ENCODE measurements around the gene TNFRSF8. TPM values are rescaled to one million over a fixed set of nuclear protein-coding genes. Genes with fewer than 3 reads are reported as not detected.

Gene TNFRSF8
- total RNA-seq, 3 donors from 2014 or later, result 0.31 to 0.51 TPM; not detected in 1

DNA sequence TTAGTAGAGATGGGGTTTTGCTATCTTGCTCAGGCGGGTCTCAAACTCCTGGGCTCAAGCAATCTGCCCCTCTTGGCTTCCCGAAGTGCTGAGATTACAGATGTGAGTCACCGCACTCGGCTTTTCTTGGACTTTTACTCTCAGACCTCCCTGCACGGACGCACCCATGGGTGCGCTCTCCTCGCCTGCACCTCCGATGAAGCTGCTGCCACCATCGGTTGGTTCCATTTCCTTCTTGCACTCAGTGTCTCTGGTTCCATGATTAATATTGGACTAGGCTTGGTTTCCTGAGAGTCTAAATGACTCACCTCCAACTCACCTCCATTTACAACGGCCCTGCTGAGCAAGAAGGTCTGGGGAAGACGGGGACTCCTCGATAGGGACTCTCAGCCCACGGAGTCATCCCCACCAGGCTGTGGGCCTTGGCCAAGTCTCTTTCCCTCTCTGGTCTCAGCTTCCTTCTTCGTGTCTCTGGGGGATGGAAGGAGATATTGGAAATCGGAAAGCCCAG, 6.7 kb upstream of the TNFRSF8 start:
- Histone ChIP-seq H3K4me3 (no peak overlapping the region), H3K36me3 (ENCODE audit: low read depth) (no peaks in the 10 kb centered on the region), H3K9me3 (no peaks in the 10 kb centered on the region), H3K4me1 (ENCODE audit: low read depth) (no peaks in the 10 kb centered on the region)
- no peak for ATAC-seq
- DNase-seq, result no peak
- intact Hi-C loops (cut with DNase I, micrococcal nuclease), result no loop called here
- TF ChIP-seq, protein P1, sequence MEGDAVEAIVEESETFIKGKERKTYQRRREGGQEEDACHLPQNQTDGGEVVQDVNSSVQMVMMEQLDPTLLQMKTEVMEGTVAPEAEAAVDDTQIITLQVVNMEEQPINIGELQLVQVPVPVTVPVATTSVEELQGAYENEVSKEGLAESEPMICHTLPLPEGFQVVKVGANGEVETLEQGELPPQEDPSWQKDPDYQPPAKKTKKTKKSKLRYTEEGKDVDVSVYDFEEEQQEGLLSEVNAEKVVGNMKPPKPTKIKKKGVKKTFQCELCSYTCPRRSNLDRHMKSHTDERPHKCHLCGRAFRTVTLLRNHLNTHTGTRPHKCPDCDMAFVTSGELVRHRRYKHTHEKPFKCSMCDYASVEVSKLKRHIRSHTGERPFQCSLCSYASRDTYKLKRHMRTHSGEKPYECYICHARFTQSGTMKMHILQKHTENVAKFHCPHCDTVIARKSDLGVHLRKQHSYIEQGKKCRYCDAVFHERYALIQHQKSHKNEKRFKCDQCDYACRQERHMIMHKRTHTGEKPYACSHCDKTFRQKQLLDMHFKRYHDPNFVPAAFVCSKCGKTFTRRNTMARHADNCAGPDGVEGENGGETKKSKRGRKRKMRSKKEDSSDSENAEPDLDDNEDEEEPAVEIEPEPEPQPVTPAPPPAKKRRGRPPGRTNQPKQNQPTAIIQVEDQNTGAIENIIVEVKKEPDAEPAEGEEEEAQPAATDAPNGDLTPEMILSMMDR (IDR thresholded peaks at IDR 0.05), result no peak

DNA sequence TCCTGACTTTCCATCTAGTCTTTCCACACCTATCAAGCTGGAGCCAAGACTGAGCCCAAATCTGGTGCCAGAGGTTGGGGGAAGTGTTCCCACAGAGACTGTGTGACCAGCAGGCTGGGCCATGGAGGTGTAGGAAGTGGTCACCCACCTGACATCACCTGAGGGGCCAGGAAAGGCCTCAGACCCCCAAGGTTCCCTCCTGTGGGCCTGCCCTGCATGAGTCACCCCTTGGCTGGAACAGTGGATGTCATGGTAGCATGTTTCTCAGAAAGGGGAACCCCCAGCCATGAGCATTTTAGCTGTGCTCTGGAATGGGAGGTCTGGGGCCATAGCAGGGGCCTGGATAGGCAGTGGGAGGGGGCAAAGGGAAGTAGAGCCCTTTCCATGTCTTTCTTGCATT, 5.7 kb upstream of the TNFRSF8 start:
- Histone ChIP-seq H3K9me3 (no peaks in the 10 kb centered on the region), H3K4me3 (no peak overlapping the region), H3K36me3 (ENCODE audit: low read depth) (no peaks in the 10 kb centered on the region), H3K4me1 (ENCODE audit: low read depth) (no peaks in the 10 kb centered on the region)
- DNase-seq (no peak), ATAC-seq (no peak)
- TF ChIP-seq, protein P1 (IDR thresholded peaks at IDR 0.05), result no peak
- intact Hi-C loops (cut with DNase I, micrococcal nuclease), result no loop called here

DNA sequence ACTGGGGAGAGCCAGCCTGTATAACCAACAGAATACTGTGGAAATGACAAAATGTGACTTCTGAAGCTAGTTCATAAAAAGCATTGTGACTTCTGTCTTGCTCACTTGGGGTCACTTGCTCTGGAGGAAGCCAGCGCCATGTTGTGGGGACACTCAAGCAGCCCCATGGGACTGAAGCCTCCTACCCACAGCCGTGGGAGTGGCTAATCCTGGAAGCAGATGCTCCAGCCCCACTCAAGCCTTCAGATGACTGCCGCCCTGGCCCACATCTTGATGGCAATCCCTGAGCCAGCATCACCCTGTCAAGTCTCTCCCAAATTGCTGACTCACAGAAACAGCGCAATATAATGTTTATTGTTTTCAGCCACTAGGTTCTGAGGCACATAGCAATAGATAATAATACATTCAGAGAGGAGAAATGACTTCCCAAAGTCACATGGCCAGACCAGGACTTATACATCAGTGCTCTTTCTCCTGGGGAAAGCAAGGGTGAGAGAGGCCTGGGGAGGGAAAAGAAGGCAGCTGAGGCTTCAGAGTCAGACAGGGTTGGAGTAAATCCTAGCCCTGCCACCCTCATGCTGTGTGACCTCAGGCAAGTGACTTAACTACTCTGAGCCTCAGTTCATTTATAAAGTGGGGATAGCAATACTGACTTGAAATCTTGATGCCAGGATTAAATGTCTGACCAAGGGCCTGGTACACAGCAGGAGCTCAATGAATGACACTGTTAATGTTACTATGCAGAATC, 5.0 kb upstream of the TNFRSF8 start:
- Histone ChIP-seq H3K4me1 (ENCODE audit: low read depth) (no peaks in the 10 kb centered on the region), H3K36me3 (ENCODE audit: low read depth) (no peaks in the 10 kb centered on the region), H3K4me3 (no peak overlapping the region), H3K9me3 (no peaks in the 10 kb centered on the region)
- TF ChIP-seq, protein P1 (IDR thresholded peaks at IDR 0.05), result no peak
- no peak for DNase-seq
- intact Hi-C loops (cut with DNase I, micrococcal nuclease), result no loop called here
- no peak for ATAC-seq

DNA sequence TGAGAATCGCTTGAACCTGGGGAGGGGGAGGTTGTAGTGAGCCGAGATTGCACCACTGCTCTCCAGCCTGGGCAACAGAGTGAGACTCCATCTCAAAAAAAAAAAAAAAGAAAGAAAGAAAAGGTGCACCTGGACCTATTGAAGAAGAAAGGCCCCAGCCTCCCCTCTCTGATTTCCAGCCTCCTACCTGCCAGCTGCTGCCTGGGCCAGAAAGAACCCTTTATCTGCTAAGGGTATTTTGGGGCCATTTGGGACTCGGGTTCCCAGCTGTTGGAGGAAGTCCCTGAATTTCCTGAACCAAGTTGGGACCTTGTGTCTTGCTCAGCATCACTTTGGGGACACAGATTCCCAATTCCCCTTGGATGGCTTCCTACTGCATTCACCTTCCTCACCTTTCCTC, 3.9 kb upstream of the TNFRSF8 start:
- TF ChIP-seq, protein P1 (IDR thresholded peaks at IDR 0.05), result no peak
- peaks cover 2% of the 10 kb centered on the region for H3K4me1 ChIP-seq (ENCODE audit: low read depth)
- H3K9me3 ChIP-seq, result no peaks in the 10 kb centered on the region
- H3K36me3 ChIP-seq (ENCODE audit: low read depth), result no peaks in the 10 kb centered on the region
- intact Hi-C loops (cut with DNase I, micrococcal nuclease), result no loop called here
- no peak for DNase-seq
- ATAC-seq, result no peak
- no peak overlapping the region for H3K4me3 ChIP-seq

DNA sequence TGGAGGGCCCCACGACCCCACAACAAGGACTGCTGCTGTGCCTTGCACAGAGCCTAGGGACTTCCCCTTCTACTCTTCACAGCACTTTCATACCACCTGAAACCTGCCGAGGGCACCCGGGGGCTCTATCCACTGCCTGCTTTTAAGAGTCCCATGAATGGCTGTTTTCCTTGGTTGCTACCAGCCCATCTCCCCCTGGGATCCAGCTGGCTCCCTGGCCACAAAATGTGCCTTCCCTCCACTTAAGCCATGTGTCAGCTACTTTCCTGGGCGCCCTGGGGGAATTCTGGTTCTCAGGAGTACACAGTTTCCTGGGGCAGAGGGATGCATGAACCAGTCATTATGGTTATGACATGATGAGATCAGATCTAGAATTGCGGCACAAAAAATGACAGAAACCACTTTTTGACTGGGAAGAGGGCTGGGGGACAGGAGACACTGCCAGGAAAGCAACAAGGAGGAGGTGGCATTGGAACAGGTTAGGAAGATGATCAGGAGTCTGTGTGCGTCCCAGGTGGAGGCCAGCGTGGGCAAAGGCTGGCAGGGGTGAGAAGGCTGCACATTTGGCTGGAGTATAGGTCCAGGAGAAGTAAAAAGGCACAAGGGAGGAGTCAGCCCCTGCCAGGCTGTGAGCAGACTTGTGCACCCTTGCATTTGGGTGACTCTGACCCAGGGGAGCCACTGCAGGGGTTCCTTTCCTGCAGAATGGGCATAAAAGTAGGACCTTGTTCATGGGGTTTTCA, 3.2 kb upstream of the TNFRSF8 start:
- peaks cover 2% of the 10 kb centered on the region for H3K4me1 ChIP-seq (ENCODE audit: low read depth)
- intact Hi-C loops (cut with DNase I, micrococcal nuclease), result no loop called here
- no peaks in the 10 kb centered on the region for H3K9me3 ChIP-seq
- DNase-seq, result peak in 1 of 3 donors; percentile 10
- TF ChIP-seq, protein P1 (IDR thresholded peaks at IDR 0.05), result no peak
- no peak overlapping the region for H3K4me3 ChIP-seq
- no peaks in the 10 kb centered on the region for H3K36me3 ChIP-seq (ENCODE audit: low read depth)
- ATAC-seq, result no peak
